ENCODE data around the gene OR5AR1. TPM values are rescaled to one million over a fixed set of nuclear protein-coding genes. Genes with fewer than 3 reads are reported as not detected.

OR5AR1 gene
- total and polyA plus RNA-seq, 10 donors = not detected

GRCh38 chr11:56636861-56637260 is 26.6 kb upstream of the OR5AR1 start:
- Histone ChIP-seq H3K36me3 (no peaks in the 10 kb centered on the region), H3K4me3 (no peak overlapping the region), H3K4me1 (no peaks in the 10 kb centered on the region), H3K27ac (no peak overlapping the region), H3K27me3 (replicated peaks in 1 of 7) (no peaks in the 10 kb centered on the region), H3K9me3 (peaks cover 0 to 5% (median 0%) of the 10 kb centered on the region in 8 donors)
- TF ChIP-seq CTCF (IDR thresholded peaks at IDR 0.05 in 8 of 11, conservative IDR thresholded peaks at IDR 0.05 in 3 of 11) (no peak), POLR2A (IDR thresholded peaks at IDR 0.05) (no peak), POLR2AphosphoS5 (IDR thresholded peaks at IDR 0.05) (no peak)
- 77 to 87% (median 78%) methylated on average over 2 of the region's 2 CpGs for WGBS, 5 donors
- intact Hi-C loops (cut with DNase I; ENCODE audit: low total_unique reads) = no loop called here
- no peak for DNase-seq

GRCh38 chr11:56637500-56637899 is 26.0 kb upstream of the OR5AR1 start:
- DNase-seq = no peak
- H3K4me1 ChIP-seq = no peaks in the 10 kb centered on the region
- 72 to 83% (median 78%) methylated on average over 3 of the region's 3 CpGs for WGBS, 5 donors
- TF ChIP-seq POLR2A (IDR thresholded peaks at IDR 0.05) = no peak
- TF ChIP-seq POLR2AphosphoS5 (IDR thresholded peaks at IDR 0.05) = no peak
- no peak for TF ChIP-seq CTCF (IDR thresholded peaks at IDR 0.05 in 8 of 11, conservative IDR thresholded peaks at IDR 0.05 in 3 of 11)
- no peak overlapping the region for H3K4me3 ChIP-seq
- H3K36me3 ChIP-seq = no peaks in the 10 kb centered on the region
- no peaks in the 10 kb centered on the region for H3K27me3 ChIP-seq (replicated peaks in 1 of 7)
- no peak overlapping the region for H3K27ac ChIP-seq
- intact Hi-C loops (cut with DNase I; ENCODE audit: low total_unique reads) = no loop called here
- peaks cover 0 to 7% (median 0%) of the 10 kb centered on the region in 8 donors for H3K9me3 ChIP-seq

- no peak for TF ChIP-seq CTCF (IDR thresholded peaks at IDR 0.05 in 8 of 11, conservative IDR thresholded peaks at IDR 0.05 in 3 of 11)
- no peaks in the 10 kb centered on the region for H3K27me3 ChIP-seq (replicated peaks in 1 of 7)
- peaks cover 0 to 10% (median 0%) of the 10 kb centered on the region in 8 donors for H3K9me3 ChIP-seq
- intact Hi-C loops (cut with DNase I; ENCODE audit: low total_unique reads) = no loop called here
- no peak within 1 kb of the TSS for H3K27ac ChIP-seq
- no peak for DNase-seq
- 71 to 90% (median 76%) methylated on average over 2 of the region's 2 CpGs for WGBS, 5 donors
- H3K4me1 ChIP-seq = no peaks in the 10 kb centered on the region
- no peak within 1 kb of the TSS for H3K4me3 ChIP-seq
- no peaks in the 10 kb centered on the region for H3K36me3 ChIP-seq
Observed at GRCh38 chr11:56642339-56642738, 21.1 kb upstream of the OR5AR1 start, which contains the start of gene OR5AP2. OR5AP2 (minus strand) TSS chr11:56642439; CDS start chr11:56642439, 0 bp downstream.

GRCh38 chr11:56659755-56660154 is 3.7 kb upstream of the OR5AR1 start:
- no peak for TF ChIP-seq POLR2A (IDR thresholded peaks at IDR 0.05)
- no peak for TF ChIP-seq POLR2AphosphoS5 (IDR thresholded peaks at IDR 0.05)
- TF ChIP-seq CTCF (IDR thresholded peaks at IDR 0.05 in 8 of 11, conservative IDR thresholded peaks at IDR 0.05 in 3 of 11) = no peak
- WGBS, 5 donors = 15 to 30% (median 22%) methylated on average over 3 of the region's 3 CpGs
- Histone ChIP-seq H3K36me3 (no peaks in the 10 kb centered on the region), H3K4me1 (no peaks in the 10 kb centered on the region), H3K9me3 (peaks cover 0 to 14% (median 2%) of the 10 kb centered on the region in 8 donors), H3K27ac (no peak overlapping the region), H3K4me3 (no peak overlapping the region), H3K27me3 (replicated peaks in 1 of 7) (no peaks in the 10 kb centered on the region)
- DNase-seq = no peak
- intact Hi-C loops (cut with DNase I; ENCODE audit: low total_unique reads) = no loop called here
